NT2/D1 (cell line): Measurements from ENCODE around the gene UGGT2.
"Not testable (repeated sequence)": the region's sequence is repeated elsewhere in the genome, so short reads cannot be mapped to it uniquely, and the experiment has no call there.

Experiments used
- DNase-seq: peaks from one replicate; pipeline ENCODE4 v3.0.0-alpha.2; 2011; ENCODE audit warnings: low read depth, low spot score
- H3K27me3 ChIP-seq: 2 replicates; pipeline ENCODE4 v1.6.0; 2011; ENCODE audit warnings: mild to moderate bottlenecking; ENCODE audit not compliant: insufficient read length, insufficient read depth
- H3K36me3 ChIP-seq: 2 replicates; pipeline ENCODE4 v1.6.1; 2011; ENCODE audit warnings: mild to moderate bottlenecking, low read length, mixed read lengths; ENCODE audit not compliant: insufficient read depth, insufficient read length
- H3K4me1 ChIP-seq: 2 replicates; pipeline ENCODE4 v1.5.1; 2011; ENCODE audit not compliant: insufficient read depth, insufficient read length
- H3K4me3 ChIP-seq: 2 replicates; pipeline ENCODE4 v1.5.1; 2011; ENCODE audit warnings: low read depth; ENCODE audit not compliant: insufficient read length
- H3K9ac ChIP-seq: 2 replicates; pipeline ENCODE4 v1.6.0; 2011; ENCODE audit warnings: low read depth; ENCODE audit not compliant: insufficient read length
- H3K9me3 ChIP-seq: 2 replicates; pipeline ENCODE4 v1.5.1; 2011; ENCODE audit warnings: mild to moderate bottlenecking, low read length; ENCODE audit not compliant: insufficient read depth
- SUZ12 ChIP-seq: IDR thresholded peaks from 2 replicates; pipeline ENCODE4 v1.6.1; 2011; ENCODE audit not compliant: insufficient read length, insufficient read depth; ENCODE audit errors: extremely low read depth
- YY1 ChIP-seq: IDR thresholded peaks from 2 replicates; pipeline ENCODE4 v1.6.1; 2011; ENCODE audit not compliant: insufficient read length, insufficient read depth
- ZNF274 ChIP-seq: IDR thresholded peaks from 2 replicates; pipeline ENCODE4 v1.6.1; 2011; ENCODE audit warnings: mild to moderate bottlenecking, low read depth, low read length

The UGGT2 gene

DNA sequence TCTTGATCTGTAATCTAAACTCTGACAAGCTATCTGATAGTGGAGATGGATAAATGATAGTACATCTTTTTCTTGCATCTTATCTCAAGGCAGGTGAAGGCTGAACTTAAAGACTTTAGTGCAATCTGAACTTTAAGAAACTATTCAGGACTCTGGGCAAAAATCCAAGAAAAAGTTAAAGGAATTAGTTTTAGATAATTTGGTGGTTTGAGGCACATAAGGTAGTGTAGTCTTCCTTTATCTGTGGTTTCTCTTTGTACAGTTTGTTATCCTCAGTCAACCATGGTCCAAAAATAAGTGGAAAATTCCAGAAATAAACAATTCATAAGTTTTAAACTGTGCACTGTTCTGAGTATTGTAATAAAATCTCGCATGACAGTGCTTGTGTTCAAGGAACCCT lies 172.9 kb downstream of the UGGT2 start:
- Histone ChIP-seq H3K9me3 (no peaks in the 10 kb centered on the region), H3K4me1 (no peaks in the 10 kb centered on the region), H3K4me3 (no peak overlapping the region), H3K9ac (no peak overlapping the region), H3K27me3 (no peaks in the 10 kb centered on the region), H3K36me3 (peaks cover 10% of the 10 kb centered on the region)
- TF ChIP-seq ZNF274, result no peak
- TF ChIP-seq YY1, result no peak
- no peak for TF ChIP-seq SUZ12
- no peak for DNase-seq

DNA sequence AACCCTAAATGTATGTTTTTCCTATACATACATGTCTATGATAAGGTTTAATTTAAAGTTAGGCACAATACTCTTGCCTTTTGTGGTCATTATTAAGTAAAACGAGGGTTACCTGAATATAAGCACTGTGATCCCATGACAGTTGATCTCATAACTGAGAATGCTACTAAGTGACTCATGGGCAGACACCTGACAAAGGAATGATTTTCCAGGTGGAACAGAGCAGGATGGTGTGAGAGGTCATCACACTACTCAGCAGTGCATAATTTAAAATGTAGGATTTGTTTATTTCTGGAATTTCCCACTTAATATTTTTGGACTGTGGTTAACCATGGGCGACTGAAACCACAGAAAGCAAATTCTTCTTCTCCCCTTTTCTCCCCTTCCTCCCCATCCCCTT lies 178.9 kb downstream of the UGGT2 start:
- DNase-seq, result no peak
- H3K27me3 ChIP-seq, result no peaks in the 10 kb centered on the region
- no peak for TF ChIP-seq ZNF274
- TF ChIP-seq SUZ12, result no peak
- no peak for TF ChIP-seq YY1
- H3K4me3 ChIP-seq, result no peak overlapping the region
- H3K4me1 ChIP-seq, result no peaks in the 10 kb centered on the region
- no peak overlapping the region for H3K9ac ChIP-seq
- no peaks in the 10 kb centered on the region for H3K9me3 ChIP-seq
- peaks cover 10% of the 10 kb centered on the region for H3K36me3 ChIP-seq

GRCh38 chr13:95870421-95870820 lies 182.8 kb downstream of the UGGT2 start:
- Histone ChIP-seq H3K4me1 (no peaks in the 10 kb centered on the region), H3K27me3 (no peaks in the 10 kb centered on the region), H3K4me3 (no peak overlapping the region), H3K9ac (no peak overlapping the region), H3K9me3 (no peaks in the 10 kb centered on the region), H3K36me3 (peaks cover 4% of the 10 kb centered on the region)
- TF ChIP-seq YY1, result no peak
- no peak for DNase-seq

DNA sequence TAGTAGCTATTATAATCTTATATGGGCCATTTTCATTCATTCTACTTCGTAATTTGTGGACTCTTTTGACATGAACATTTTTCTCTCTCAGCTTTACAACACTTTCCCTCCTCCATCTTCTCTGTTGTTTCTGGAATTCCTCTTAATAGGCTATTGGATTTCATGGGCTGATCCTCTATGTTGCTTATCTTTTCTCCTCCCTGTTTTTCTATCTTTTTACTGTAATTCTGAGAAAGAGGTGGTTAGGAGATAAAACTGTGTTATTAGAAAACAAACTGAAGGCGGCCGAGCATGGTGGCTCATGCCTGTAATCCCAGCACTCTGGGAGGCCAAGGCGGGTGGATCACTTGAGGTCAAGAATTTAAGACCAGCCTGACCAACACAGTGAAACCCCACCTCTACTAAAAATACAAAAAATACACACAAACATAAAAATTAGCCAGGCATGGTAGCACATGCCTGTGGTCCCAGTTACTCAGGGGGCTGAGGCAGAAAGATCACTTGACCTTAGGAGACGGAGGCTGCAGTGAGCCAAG lies 188.1 kb downstream of the UGGT2 start:
- H3K9ac ChIP-seq, result no peak overlapping the region
- no peaks in the 10 kb centered on the region for H3K27me3 ChIP-seq
- no peaks in the 10 kb centered on the region for H3K36me3 ChIP-seq
- no peak overlapping the region for H3K4me3 ChIP-seq
- H3K9me3 ChIP-seq, result no peaks in the 10 kb centered on the region
- no peaks in the 10 kb centered on the region for H3K4me1 ChIP-seq
- DNase-seq, result no peak
- no peak for TF ChIP-seq ZNF274
- no peak for TF ChIP-seq SUZ12
- no peak for TF ChIP-seq YY1

DNA sequence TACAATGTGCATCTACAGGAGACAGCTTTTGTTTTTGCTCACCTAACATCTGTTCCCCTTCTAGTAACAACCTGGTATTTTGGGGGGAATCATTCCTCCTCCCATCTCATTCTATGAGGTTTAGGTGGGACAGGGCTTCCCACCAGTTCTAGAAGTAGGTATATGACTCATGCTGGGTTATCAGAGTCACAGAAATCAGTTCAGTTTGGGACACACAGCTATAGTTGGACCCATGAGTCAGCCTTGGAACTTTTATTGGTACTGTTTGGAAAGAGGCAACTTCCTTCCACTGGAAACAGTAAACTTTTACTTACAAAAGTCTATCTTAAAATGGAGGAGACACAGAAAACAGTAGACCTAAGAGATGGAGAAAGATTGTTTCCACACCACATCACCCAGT lies 190.8 kb downstream of the UGGT2 start:
- TF ChIP-seq ZNF274 (no peak), YY1 (no peak), SUZ12 (no peak)
- no peak overlapping the region for H3K4me3 ChIP-seq
- H3K9me3 ChIP-seq, result no peaks in the 10 kb centered on the region
- DNase-seq, result no peak
- no peaks in the 10 kb centered on the region for H3K36me3 ChIP-seq
- H3K27me3 ChIP-seq, result no peaks in the 10 kb centered on the region
- no peak overlapping the region for H3K9ac ChIP-seq
- no peaks in the 10 kb centered on the region for H3K4me1 ChIP-seq

GRCh38 chr13:95861296-95861695 lies 191.9 kb downstream of the UGGT2 start:
- Histone ChIP-seq H3K4me3 (no peak overlapping the region), H3K27me3 (no peaks in the 10 kb centered on the region), H3K9ac (no peak overlapping the region), H3K4me1 (no peaks in the 10 kb centered on the region), H3K9me3 (no peaks in the 10 kb centered on the region), H3K36me3 (no peaks in the 10 kb centered on the region)
- TF ChIP-seq YY1, result no peak
- no peak for TF ChIP-seq SUZ12
- no peak for TF ChIP-seq ZNF274
- no peak for DNase-seq

- Histone ChIP-seq H3K36me3 (peaks cover 3% of the 10 kb centered on the region), H3K4me1 (no peaks in the 10 kb centered on the region), H3K27me3 (no peaks in the 10 kb centered on the region), H3K4me3 (no peak overlapping the region), H3K9ac (no peak overlapping the region), H3K9me3 (no peaks in the 10 kb centered on the region)
- DNase-seq, result no peak
- TF ChIP-seq YY1, result no peak
- TF ChIP-seq ZNF274, result no peak
- TF ChIP-seq SUZ12, result no peak
Observed at GRCh38 chr13:95858286-95859075, 194.7 kb downstream of the UGGT2 start.

DNA sequence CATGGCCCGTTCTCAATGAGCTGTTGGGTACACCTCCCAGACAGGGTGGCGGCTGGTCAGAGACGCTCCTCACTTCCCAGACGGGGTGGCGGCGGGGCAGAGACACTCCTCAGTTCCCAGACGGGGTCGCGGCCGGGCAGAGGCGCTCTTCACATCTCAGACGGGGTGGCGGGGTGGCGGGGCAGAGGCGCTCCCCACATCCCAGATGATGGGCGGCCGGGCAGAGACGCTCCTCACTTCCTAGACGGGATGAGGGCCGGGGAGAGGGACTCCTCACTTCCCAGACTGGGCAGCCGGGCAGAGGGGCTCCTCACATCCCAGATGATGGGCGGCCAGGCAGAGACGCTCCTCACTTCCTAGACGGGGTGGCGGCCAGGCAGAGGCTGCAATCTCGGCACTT lies 207.5 kb downstream of the UGGT2 start:
- peaks cover 17% of the 10 kb centered on the region; the same call in 1 of the 2 replicates for H3K9me3 ChIP-seq
- DNase-seq, H3K27me3 ChIP-seq, H3K9ac ChIP-seq, H3K4me1 ChIP-seq, H3K4me3 ChIP-seq, H3K36me3 ChIP-seq: not testable (repeated sequence)
